NB4 (cell line): ENCODE measurements around the gene CNIH1.

Experiments used
- CTCF ChIP-seq: IDR thresholded peaks from one replicate; pipeline ENCODE4 v1.5.1; 2012; ENCODE audit warnings: low read depth, low read length
- MAX ChIP-seq: IDR thresholded peaks from 2 replicates; pipeline ENCODE4 v1.6.1; 2011; ENCODE audit warnings: low read depth, low read length
- MYC ChIP-seq: IDR thresholded peaks from 2 replicates; pipeline ENCODE4 v1.6.1; 2011; ENCODE audit warnings: low read depth, low read length
- POLR2A ChIP-seq: IDR thresholded peaks from 2 replicates; pipeline ENCODE4 v1.6.1; 2011; ENCODE audit warnings: mild to moderate bottlenecking; ENCODE audit not compliant: insufficient read length; ENCODE audit errors: extremely low read depth

- TF ChIP-seq POLR2A (no peak), CTCF (no peak), MAX (no peak), MYC (no peak)
Measured at GRCh38 chr14:54425537-54426274, 15.5 kb downstream of the CNIH1 start.
